HL-60 (cell line): ENCODE results near the gene HSPA6.

Source experiments
- CTCF ChIP-seq: IDR thresholded peaks from one replicate; pipeline ENCODE4 v1.5.1; 2011; ENCODE audit warnings: low read length, control low read depth, inconsistent platforms; ENCODE audit not compliant: insufficient read depth
- POLR2AphosphoS5 ChIP-seq: IDR thresholded peaks from 2 replicates; pipeline ENCODE4 v1.6.1; 2012; ENCODE audit warnings: low read depth
- SPI1 ChIP-seq: IDR thresholded peaks from 2 replicates; pipeline ENCODE4 v1.6.1; 2012; ENCODE audit warnings: low read depth, mild to moderate bottlenecking, borderline replicate concordance

DNA sequence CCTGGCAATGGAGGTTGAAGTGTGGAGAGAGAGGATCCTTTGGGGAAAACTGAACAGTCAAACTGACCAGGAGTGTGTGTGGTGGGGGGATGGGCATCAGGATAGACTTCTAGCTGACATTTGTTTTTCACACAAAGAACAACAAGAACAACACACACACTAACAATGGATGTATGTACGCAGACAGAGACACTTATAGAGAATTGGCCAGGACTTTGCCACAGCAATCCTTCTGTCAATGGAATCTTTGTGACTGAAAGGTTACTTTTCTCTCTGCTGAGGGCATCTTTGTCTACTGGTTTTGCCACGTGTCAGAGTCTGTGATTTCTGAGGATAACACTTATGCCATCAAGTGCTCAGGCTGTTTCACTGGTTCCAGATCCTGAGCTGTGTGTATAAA, 31.5 kb upstream of the HSPA6 start:
- TF ChIP-seq CTCF (no peak), POLR2AphosphoS5 (no peak), SPI1 (no peak)
